K562 (cell line): ENCODE data around the gene KIF17. TPM values are rescaled to one million over a fixed set of nuclear protein-coding genes. Genes with fewer than 3 reads are reported as not detected.
A peak's percentile ranks its signal among the peaks of the same experiment; 100 is the strongest.

Experiments
- ADNP ChIP-seq: fragments of 200-800 bp; sonication (Bioruptor generic); IDR thresholded peaks from 2 replicates; pipeline ENCODE4 v1.6.1; 2016; ENCODE audit warnings: missing genetic modification characterization, missing compliant biosample characterization
- CREB3L1 ChIP-seq: fragments of 450-650 bp; IDR thresholded peaks from 2 replicates; pipeline ENCODE4 v1.6.1; 2014; ENCODE audit warnings: low read depth, mild to moderate bottlenecking, moderate library complexity, borderline replicate concordance
- ESRRA ChIP-seq: fragments of 450-650 bp; IDR thresholded peaks from 2 replicates; pipeline ENCODE4 v1.6.1; 2014; ENCODE audit warnings: low read depth, mild to moderate bottlenecking, moderate library complexity, borderline replicate concordance
- HDAC2 ChIP-seq: fragments of 450-650 bp; IDR thresholded peaks from 2 replicates; pipeline ENCODE4 v1.6.1; 2016; ENCODE audit warnings: mild to moderate bottlenecking
- HNRNPL ChIP-seq: fragments of 200-400 bp; formaldehyde crosslinking; IDR thresholded peaks from 2 replicates; pipeline ENCODE4 v1.6.1; 2017; ENCODE audit warnings: low read depth, mild to moderate bottlenecking, low read length
- KAT7 ChIP-seq: sonication (generic); formaldehyde crosslinking; IDR thresholded peaks from 2 replicates; pipeline ENCODE4 v1.8.0; 2022; ENCODE audit warnings: missing genetic modification reagents, mild to moderate bottlenecking, borderline replicate concordance
- KDM1A ChIP-seq, 2 experiments: fragments of 450-650 bp; IDR thresholded peaks; 2 replicates each; pipeline ENCODE4 v1.6.1; 2016; ENCODE audit warnings: mild to moderate bottlenecking in 2 of 2
- KLF10 ChIP-seq: fragments of 250-450 bp; sonication (Bioruptor Pico); IDR thresholded peaks from 2 replicates; pipeline ENCODE4 v1.6.1; 2021; ENCODE audit warnings: matching md5 sums
- MAFK ChIP-seq: IDR thresholded peaks from 2 replicates; pipeline ENCODE4 v1.6.1; 2011; ENCODE audit warnings: low read length, improper control_type of control experiment
- NBN ChIP-seq: fragments of 450-650 bp; IDR thresholded peaks from 2 replicates; pipeline ENCODE4 v1.6.1; 2016; ENCODE audit warnings: low read depth, mild to moderate bottlenecking
- NEUROD1 ChIP-seq: fragments of 150-350 bp; IDR thresholded peaks from 2 replicates; pipeline ENCODE4 v1.6.1; 2014; ENCODE audit warnings: borderline replicate concordance, low read length, low read depth; ENCODE audit not compliant: partially characterized antibody
- RCOR1 ChIP-seq, 2 experiments: IDR thresholded peaks; 2 replicates each; pipeline ENCODE4 v1.6.1; 2012; ENCODE audit warnings: low read depth in 2 of 2, low read length in 2 of 2, borderline replicate concordance in 1 of 2, improper control_type of control experiment in 1 of 2
- RFX1 ChIP-seq: fragments of 450-650 bp; IDR thresholded peaks from 2 replicates; pipeline ENCODE4 v1.6.1; 2016; ENCODE audit warnings: mild to moderate bottlenecking, moderate library complexity
- TFE3 ChIP-seq: fragments of 450-650 bp; formaldehyde crosslinking; IDR thresholded peaks from 2 replicates; pipeline ENCODE4 v1.4.0; 2020; ENCODE audit warnings: mild to moderate bottlenecking, mixed read lengths
- XRCC3 ChIP-seq: fragments of 450-650 bp; IDR thresholded peaks from 2 replicates; pipeline ENCODE4 v1.6.1; 2017; ENCODE audit warnings: mild to moderate bottlenecking, moderate library complexity
- ZEB2 ChIP-seq: fragments of 450-650 bp; IDR thresholded peaks from 2 replicates; pipeline ENCODE4 v1.6.1; 2016
- ZNF133 ChIP-seq: fragments of 250-450 bp; sonication (Bioruptor Pico); IDR thresholded peaks from 2 replicates; pipeline ENCODE4 v1.4.0; 2020; ENCODE audit warnings: mild to moderate bottlenecking
- ZNF583 ChIP-seq: fragments of 250-450 bp; sonication (Bioruptor Pico); IDR thresholded peaks from 2 replicates; pipeline ENCODE4 v1.4.0; 2020
- ZNF77 ChIP-seq: fragments of 250-450 bp; sonication (Bioruptor Pico); IDR thresholded peaks from 2 replicates; pipeline ENCODE4 v1.5.0; 2020
- polyA plus RNA-seq, 8 experiments: library from polyadenylated mRNA; depleted of rRNA in 4 of 8; stranded (reverse) in 5 of 8; unstranded in 3 of 8; fragments of >200 nt; fragmentation: Nextera tagmentation in 2 of 8; fragmentation: Illumina TruSeq in 1 of 8; extraction: Ambion mirVana in 2 of 8; extraction: Trizol in 1 of 8; gene quantifications; 2 replicates each; pipeline versions ENCODE4 v1.2.1 to v1.2.3, GENCODE V29; 2011 to 2014; ENCODE audit warnings: inconsistent platforms in 1 of 8, missing spikeins in 1 of 8
- total RNA-seq, 7 experiments: library from RNA; depleted of rRNA in 6 of 7; stranded (reverse); fragments of >200 nt in 6 of 7; fragmentation: Illumina TruSeq in 2 of 7; extraction: Trizol in 2 of 7; gene quantifications; 2 replicates each; pipeline versions ENCODE4 v1.2.1 to v1.2.3, GENCODE V29; 2011 to 2021; ENCODE audit warnings: low replicate concordance in 1 of 7

Gene KIF17
- total and polyA plus RNA-seq, 9 of the 15 experiments (the other 6 are each of a cell fraction or from before 2014, with no cell fraction given) = 0.04 to 0.47 (median 0.18) TPM; not detected in 5

- TF ChIP-seq CREB3L1 (no peak), ZNF133 (CRISPR knock-in tag) (no peak), NEUROD1 (no peak), NBN (no peak), MAFK (no peak), ESRRA (peak; percentile 76), ZNF583 (CRISPR knock-in tag) (no peak), KDM1A (IDR thresholded peaks at IDR 0.05) (peak; percentile 76 to 91), HDAC2 (peak; percentile 51; the same call in 1 of the 2 replicates), RCOR1 (IDR thresholded peaks at IDR 0.05; ENCODE audit: borderline replicate concordance in 1 of 2, low read depth in 2 of 2, low read length in 2 of 2) (peak in 1 of 2 experiments; percentile 81; a peak in 2 of 4 replicates), ZNF77 (CRISPR knock-in tag) (no peak), KLF10 (no peak), HNRNPL (no peak), RFX1 (no peak), XRCC3 (no peak), KAT7 (CRISPR knock-in tag) (no peak), ZEB2 (no peak), TFE3 (no peak), ADNP (peak; percentile 91)
- TF ChIP-seq, all 486 proteins: peak for 10
Observed at GRCh38 chr1:20709868-20710267, 7.9 kb downstream of the KIF17 start (continued).
